Measurements from ENCODE around the gene COLQ.

COLQ gene

GRCh38 chr3:15471861-15472260, 49.6 kb downstream of the COLQ start:
- no peak overlapping the region for H3K4me3 ChIP-seq (ENCODE audit: low read depth, low read length)
- TF ChIP-seq CTCF (IDR thresholded peaks at IDR 0.05; ENCODE audit: borderline replicate concordance, insufficient read depth, low read depth, low read length): no peak

GRCh38 chr3:15470849-15471248, 50.7 kb downstream of the COLQ start:
- no peak for TF ChIP-seq CTCF (IDR thresholded peaks at IDR 0.05; ENCODE audit: borderline replicate concordance, insufficient read depth, low read depth, low read length)

DNA sequence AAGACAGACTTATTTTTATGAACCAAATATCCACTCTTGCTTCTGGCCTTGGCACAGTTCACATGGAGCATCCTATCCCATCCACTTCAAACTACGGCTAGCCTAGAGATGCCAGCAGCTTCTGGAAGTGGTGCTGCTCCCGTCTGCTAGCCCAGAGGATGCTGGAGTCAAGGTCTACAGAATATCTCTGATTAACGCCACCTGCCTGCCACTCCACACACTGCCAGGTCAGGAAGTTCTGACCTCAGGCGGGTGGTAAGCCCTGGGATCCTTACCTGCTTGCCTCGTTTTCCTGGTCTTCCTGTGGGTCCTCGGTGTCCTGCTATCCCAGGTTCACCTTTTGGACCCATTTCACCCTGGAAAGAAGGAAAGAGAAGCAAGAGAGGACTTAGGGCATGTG, 51.2 kb downstream of the COLQ start:
- H3K4me3 ChIP-seq (ENCODE audit: low read depth, low read length): no peak overlapping the region
- peak; percentile 39; the same call in 1 of the 2 replicates for TF ChIP-seq CTCF (IDR thresholded peaks at IDR 0.05; ENCODE audit: borderline replicate concordance, insufficient read depth, low read depth, low read length)

More at GRCh38 chr3:15470849-15471248, 50.7 kb downstream of the COLQ start:
- no peak overlapping the region for H3K4me3 ChIP-seq (ENCODE audit: low read depth, low read length)

DNA sequence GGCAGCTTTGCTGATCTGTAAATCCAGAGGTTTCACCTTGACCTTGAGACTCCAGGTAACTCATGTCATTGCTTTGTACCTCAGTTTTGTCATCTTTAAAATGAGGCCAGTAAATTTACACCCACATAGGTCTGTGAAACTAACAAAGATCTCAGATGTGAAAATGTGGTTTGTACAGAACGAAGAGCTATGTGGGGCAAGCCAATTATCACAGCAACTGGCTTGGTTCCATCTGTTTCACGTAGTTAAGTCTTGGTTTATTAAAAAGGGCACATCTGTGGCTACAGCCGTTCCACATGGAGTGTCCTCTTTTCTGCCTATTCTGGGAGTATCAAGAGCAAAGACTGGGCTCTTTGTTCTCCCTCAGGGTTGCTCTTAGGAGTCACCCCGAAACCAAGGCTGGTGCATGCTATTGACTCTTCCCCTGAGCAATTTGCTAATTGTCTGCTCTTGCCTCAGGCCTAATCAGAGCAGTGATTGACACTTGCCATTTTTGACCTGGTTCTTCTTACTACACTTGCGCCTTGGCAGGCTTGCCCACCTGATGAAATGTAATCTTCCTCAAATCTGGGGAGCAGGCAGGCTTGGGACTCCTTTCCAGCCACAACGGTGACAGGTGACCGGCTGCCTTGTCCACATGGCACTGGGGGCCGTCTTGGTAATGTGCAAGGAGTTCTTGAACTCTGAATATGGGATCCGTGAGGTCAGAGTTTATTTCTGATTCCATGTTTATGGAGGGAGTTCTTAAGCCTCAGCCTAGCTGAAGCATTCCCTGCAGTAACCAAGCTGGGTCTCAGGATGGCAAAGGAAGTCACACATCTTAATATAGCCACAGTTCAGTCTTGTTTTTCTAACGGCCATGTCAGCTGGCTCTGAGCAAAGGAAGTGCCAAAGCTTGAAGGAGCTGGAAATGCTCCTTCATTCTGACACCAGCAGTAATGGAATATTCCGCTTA, 54.0 kb downstream of the COLQ start:
- no peak overlapping the region for H3K4me3 ChIP-seq (ENCODE audit: low read depth, low read length)
- TF ChIP-seq CTCF (IDR thresholded peaks at IDR 0.05; ENCODE audit: borderline replicate concordance, insufficient read depth, low read depth, low read length): no peak

DNA sequence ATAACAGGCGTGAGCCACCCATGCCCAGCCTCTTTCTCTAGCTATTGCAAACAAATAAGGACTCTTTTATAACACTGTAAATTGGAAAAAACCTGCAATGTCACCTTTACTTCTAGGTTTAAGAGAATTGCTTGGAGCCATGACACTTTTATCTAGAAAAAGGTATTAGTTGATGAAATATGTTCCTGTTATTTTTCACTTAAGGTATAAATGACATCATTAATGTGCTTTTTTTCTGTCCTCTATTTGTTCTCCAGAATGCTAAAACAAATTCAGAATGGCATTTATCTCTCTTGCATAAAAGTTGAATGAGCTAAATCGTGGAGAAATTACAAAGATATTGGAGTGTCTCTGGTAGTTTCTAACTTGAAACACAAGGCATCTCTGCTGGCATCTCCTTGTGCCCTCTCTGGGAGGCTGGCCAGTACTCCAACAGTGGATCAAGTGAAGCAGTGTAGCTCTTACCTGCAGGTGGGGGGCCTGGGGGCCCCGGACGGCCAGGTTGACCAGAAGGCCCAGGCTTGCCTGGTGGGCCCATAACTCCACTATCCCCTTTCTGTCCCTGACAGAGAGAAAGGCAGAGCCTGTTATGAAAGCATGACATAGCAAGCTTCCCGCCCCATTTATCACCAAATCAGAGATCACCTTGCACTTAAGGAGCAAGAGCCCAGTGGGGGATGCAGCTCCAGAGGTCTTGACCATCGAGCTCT, 55.5 kb downstream of the COLQ start:
- no peak overlapping the region for H3K4me3 ChIP-seq (ENCODE audit: low read depth, low read length)
- TF ChIP-seq CTCF (IDR thresholded peaks at IDR 0.05; ENCODE audit: borderline replicate concordance, insufficient read depth, low read depth, low read length): no peak

- H3K4me3 ChIP-seq (ENCODE audit: low read depth, low read length): no peak overlapping the region
- TF ChIP-seq CTCF (IDR thresholded peaks at IDR 0.05; ENCODE audit: borderline replicate concordance, insufficient read depth, low read depth, low read length): no peak
These were observed 59.1 kb downstream of the COLQ start for GRCh38 chr3:15462451-15462850.

Data from GM12875 (cell line).